Vagina (tissue), 2 donors: ENCODE data around the gene TRIM15. TPM values are rescaled to one million over a fixed set of nuclear protein-coding genes. Genes with fewer than 3 reads are reported as not detected.
"Not testable (repeated sequence)": the region's sequence is repeated elsewhere in the genome, so short reads cannot be mapped to it uniquely, and the experiment has no call there.

ENCODE experiments used
- DNase-seq, 2 donors: peaks; one replicate each; pipeline ENCODE4 v3.0.0-alpha.2; 2017; ENCODE audit errors: extremely low spot score in 2 of 2
- H3K27ac ChIP-seq: fragments of 200-600 bp; sonication (generic); one replicate; pipeline ENCODE4 v1.5.1; 2019
- H3K27me3 ChIP-seq: fragments of 200-600 bp; sonication (generic); one replicate; pipeline ENCODE4 v1.5.1; 2019
- H3K36me3 ChIP-seq, 2 donors: fragments of 200-600 bp; sonication (generic); one replicate each; pipeline ENCODE4 v1.5.1; 2017 to 2019
- H3K4me1 ChIP-seq: fragments of 200-600 bp; sonication (generic); one replicate; pipeline ENCODE4 v1.5.1; 2019
- H3K4me3 ChIP-seq, 2 donors: fragments of 200-600 bp; sonication (generic); 1 replicate in 1 of 2; 2 replicates in 1 of 2; pipeline ENCODE4 v1.5.1; 2016 to 2019
- H3K9me3 ChIP-seq: fragments of 200-600 bp; sonication (generic); one replicate; pipeline ENCODE4 v1.5.1; 2019
- POLR2A ChIP-seq, 2 donors: fragments of 450-650 bp; IDR thresholded peaks; one replicate each; pipeline ENCODE4 v1.6.1; 2017; ENCODE audit warnings: antibody characterized with exemption in 2 of 2, mild to moderate bottlenecking in 2 of 2, moderate library complexity in 2 of 2
- POLR2AphosphoS5 ChIP-seq, 2 donors: sonication (generic); formaldehyde crosslinking; IDR thresholded peaks; one replicate each; pipeline ENCODE4 v1.9.0; 2017; ENCODE audit warnings: antibody characterized with exemption in 2 of 2, mild to moderate bottlenecking in 2 of 2, low read depth in 1 of 2; ENCODE audit not compliant: insufficient read depth in 1 of 2
- intact Hi-C: fragments of 100-400 bp; cut with DNase I; formaldehyde crosslinking; loops from one replicate; pipeline ENCODE4 v1.15.1; 2023
- total RNA-seq: library from RNA; depleted of rRNA; stranded (reverse); fragments of >200 nt; gene quantifications from one replicate; pipeline ENCODE4 v1.2.3, GENCODE V29; 2016
- TF ChIP-seq, protein P1 (sequence below), 3 experiments: fragments of 450-650 bp in 2 of 3; fragments of 200-600 bp in 1 of 3; sonication (generic) in 1 of 3; IDR thresholded peaks; one replicate each; pipeline ENCODE4 v1.5.1; 2017 to 2019; ENCODE audit warnings: antibody characterized with exemption in 3 of 3, mild to moderate bottlenecking in 2 of 3, moderate library complexity in 2 of 3

Gene TRIM15
- total RNA-seq, 1 donor from 2014 or later = not detected

DNA sequence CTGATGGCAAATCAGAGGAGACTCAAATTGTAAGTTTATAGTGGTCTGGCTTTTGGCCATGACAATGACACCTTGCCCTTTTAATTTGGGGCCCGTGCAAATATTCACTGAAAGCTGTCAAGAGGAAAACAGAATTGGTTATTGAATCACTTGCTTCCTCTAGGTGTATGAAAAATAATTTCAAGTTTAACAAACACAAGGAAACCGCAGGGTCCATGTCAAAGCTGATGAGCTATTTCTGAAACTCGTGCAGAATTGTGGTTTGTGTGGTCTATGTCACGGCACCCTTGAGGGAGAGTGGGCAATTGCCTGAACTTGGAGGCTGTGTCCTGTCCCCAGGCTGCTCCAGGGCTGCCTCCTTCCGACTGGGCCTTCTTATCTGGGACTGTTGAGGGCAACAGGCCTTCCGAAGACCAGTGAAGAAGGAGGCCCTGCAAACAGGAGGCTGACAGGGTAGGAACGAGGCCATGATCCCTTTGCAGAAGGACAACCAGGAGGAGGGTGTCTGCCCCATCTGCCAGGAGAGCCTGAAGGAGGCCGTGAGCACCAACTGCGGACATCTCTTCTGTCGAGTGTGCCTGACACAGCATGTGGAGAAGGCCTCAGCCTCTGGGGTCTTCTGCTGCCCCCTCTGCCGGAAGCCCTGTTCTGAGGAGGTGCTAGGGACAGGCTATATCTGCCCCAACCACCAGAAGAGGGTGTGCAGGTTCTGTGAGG lies 26.6 kb upstream of the TRIM15 start:
- TF ChIP-seq POLR2AphosphoS5 (IDR thresholded peaks at IDR 0.05; ENCODE audit: insufficient read depth in 1 of 2, low read depth in 1 of 2) (no peak), POLR2A (IDR thresholded peaks at IDR 0.05) (no peak)
- TF ChIP-seq, protein P1, sequence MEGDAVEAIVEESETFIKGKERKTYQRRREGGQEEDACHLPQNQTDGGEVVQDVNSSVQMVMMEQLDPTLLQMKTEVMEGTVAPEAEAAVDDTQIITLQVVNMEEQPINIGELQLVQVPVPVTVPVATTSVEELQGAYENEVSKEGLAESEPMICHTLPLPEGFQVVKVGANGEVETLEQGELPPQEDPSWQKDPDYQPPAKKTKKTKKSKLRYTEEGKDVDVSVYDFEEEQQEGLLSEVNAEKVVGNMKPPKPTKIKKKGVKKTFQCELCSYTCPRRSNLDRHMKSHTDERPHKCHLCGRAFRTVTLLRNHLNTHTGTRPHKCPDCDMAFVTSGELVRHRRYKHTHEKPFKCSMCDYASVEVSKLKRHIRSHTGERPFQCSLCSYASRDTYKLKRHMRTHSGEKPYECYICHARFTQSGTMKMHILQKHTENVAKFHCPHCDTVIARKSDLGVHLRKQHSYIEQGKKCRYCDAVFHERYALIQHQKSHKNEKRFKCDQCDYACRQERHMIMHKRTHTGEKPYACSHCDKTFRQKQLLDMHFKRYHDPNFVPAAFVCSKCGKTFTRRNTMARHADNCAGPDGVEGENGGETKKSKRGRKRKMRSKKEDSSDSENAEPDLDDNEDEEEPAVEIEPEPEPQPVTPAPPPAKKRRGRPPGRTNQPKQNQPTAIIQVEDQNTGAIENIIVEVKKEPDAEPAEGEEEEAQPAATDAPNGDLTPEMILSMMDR (IDR thresholded peaks at IDR 0.05) = no peak
- DNase-seq = no peak
- Histone ChIP-seq H3K4me1 (no peaks in the 10 kb centered on the region), H3K4me3 (no peak overlapping the region), H3K27me3 (no peaks in the 10 kb centered on the region), H3K27ac (no peak overlapping the region), H3K9me3 (no peaks in the 10 kb centered on the region), H3K36me3 (no peaks in the 10 kb centered on the region)
- intact Hi-C loops = no loop called here

DNA sequence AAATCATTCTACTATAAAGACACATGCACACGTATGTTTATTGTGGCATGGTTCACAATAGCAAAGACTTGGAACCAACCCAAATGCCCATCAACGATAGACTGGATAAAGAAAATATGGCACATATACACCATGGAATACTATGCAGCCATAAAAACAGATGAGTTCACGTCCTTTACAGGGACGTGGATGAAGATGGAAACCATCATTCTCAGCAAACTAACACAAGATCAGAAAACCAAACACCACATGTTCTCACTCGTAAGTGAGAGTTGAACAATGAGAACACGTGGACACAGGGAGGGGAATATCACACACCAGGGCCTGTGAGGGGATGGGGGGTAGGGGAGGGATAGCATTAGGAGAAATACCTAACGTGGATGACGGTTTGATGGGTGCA lies 23.1 kb upstream of the TRIM15 start:
- H3K9me3 ChIP-seq, DNase-seq, H3K4me1 ChIP-seq, H3K27me3 ChIP-seq, H3K4me3 ChIP-seq, H3K27ac ChIP-seq, H3K36me3 ChIP-seq, intact Hi-C loops: not testable (repeated sequence)

DNA sequence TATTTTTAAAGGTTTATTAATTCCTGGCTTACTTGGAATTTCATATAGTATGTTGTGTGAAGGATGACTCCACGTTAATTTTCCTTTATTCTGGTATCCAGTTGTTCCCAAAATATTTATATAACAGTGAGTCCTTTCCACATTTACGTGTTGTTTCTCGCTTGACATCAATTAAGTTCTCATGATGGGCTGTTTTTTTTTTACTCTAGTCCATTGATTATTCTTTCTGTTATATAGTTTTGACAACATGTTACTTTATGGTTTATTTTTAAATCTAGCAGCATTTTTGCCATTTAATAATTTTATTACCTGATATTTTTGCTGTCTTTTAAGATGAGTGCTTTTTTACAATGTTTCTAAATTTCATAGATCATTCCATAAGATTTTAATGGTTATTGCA lies 20.7 kb upstream of the TRIM15 start:
- Histone ChIP-seq H3K9me3 (no peaks in the 10 kb centered on the region), H3K4me3 (no peak overlapping the region), H3K4me1 (no peaks in the 10 kb centered on the region), H3K27me3 (no peaks in the 10 kb centered on the region), H3K36me3 (no peaks in the 10 kb centered on the region), H3K27ac (no peak overlapping the region)
- no peak for TF ChIP-seq POLR2AphosphoS5 (IDR thresholded peaks at IDR 0.05; ENCODE audit: insufficient read depth in 1 of 2, low read depth in 1 of 2)
- TF ChIP-seq, protein P1 (IDR thresholded peaks at IDR 0.05) = no peak
- no peak for TF ChIP-seq POLR2A (IDR thresholded peaks at IDR 0.05)
- intact Hi-C loops = no loop called here
- DNase-seq = no peak

DNA sequence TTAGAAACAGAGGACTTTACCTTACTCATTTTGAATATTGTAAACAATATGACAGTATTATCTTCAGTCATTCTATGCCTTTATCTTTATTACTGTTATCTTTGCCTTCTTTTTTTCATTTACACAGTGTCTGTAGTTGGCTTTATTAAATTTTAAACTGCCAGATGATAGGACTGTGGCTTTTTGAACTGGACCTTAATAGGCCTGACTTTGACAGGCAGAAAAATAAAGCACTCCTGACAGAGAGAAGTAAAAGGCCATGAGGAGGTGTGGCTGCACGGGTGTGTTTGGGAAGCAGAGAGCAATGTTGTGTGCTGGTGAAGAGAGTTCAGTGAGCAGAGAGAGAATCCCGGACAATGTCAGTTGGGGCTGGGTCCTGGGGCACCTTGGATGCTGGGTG lies 19.6 kb upstream of the TRIM15 start:
- no peaks in the 10 kb centered on the region for H3K27me3 ChIP-seq
- no peak overlapping the region for H3K4me3 ChIP-seq
- TF ChIP-seq POLR2AphosphoS5 (IDR thresholded peaks at IDR 0.05; ENCODE audit: insufficient read depth in 1 of 2, low read depth in 1 of 2) (no peak), POLR2A (IDR thresholded peaks at IDR 0.05) (no peak)
- TF ChIP-seq, protein P1 (IDR thresholded peaks at IDR 0.05) = no peak
- no peak for DNase-seq
- intact Hi-C loops = no loop called here
- no peaks in the 10 kb centered on the region for H3K36me3 ChIP-seq
- H3K27ac ChIP-seq = no peak overlapping the region
- H3K4me1 ChIP-seq = no peaks in the 10 kb centered on the region
- H3K9me3 ChIP-seq = no peaks in the 10 kb centered on the region

DNA sequence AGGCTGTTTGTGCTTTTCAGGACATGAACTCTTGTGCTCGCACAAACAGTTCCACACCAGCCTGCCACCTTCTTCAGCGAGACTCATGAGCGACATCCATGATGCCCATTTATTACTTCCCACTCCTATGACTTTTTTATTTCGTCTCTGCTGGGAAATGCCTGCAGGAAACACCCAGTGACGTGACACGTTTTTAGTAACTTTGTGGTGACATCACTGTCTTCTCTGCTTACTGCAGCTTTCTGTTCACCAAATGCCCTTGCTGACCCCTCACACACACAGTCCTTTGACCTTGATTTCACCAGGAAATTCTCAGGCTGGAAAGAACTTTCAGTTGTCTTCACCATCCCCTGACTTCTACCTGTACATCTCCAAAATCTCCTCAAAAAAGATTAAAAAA lies 18.5 kb upstream of the TRIM15 start:
- intact Hi-C loops = no loop called here
- Histone ChIP-seq H3K4me3 (no peak overlapping the region), H3K4me1 (no peaks in the 10 kb centered on the region), H3K9me3 (no peaks in the 10 kb centered on the region), H3K27me3 (no peaks in the 10 kb centered on the region), H3K36me3 (no peaks in the 10 kb centered on the region), H3K27ac (no peak overlapping the region)
- no peak for DNase-seq
- no peak for TF ChIP-seq POLR2AphosphoS5 (IDR thresholded peaks at IDR 0.05; ENCODE audit: insufficient read depth in 1 of 2, low read depth in 1 of 2)
- TF ChIP-seq, protein P1 (IDR thresholded peaks at IDR 0.05) = no peak
- no peak for TF ChIP-seq POLR2A (IDR thresholded peaks at IDR 0.05)
